NCI-H1105 treated with DMSO at 0.1 percent for 48 hours (cell line): Measurements from ENCODE around the gene CCNK.

Experiments
- DNase-seq: peaks from one replicate; lab custom pipeline; 2025; lab: John Stamatoyannopoulos, UW

CCNK gene

DNA sequence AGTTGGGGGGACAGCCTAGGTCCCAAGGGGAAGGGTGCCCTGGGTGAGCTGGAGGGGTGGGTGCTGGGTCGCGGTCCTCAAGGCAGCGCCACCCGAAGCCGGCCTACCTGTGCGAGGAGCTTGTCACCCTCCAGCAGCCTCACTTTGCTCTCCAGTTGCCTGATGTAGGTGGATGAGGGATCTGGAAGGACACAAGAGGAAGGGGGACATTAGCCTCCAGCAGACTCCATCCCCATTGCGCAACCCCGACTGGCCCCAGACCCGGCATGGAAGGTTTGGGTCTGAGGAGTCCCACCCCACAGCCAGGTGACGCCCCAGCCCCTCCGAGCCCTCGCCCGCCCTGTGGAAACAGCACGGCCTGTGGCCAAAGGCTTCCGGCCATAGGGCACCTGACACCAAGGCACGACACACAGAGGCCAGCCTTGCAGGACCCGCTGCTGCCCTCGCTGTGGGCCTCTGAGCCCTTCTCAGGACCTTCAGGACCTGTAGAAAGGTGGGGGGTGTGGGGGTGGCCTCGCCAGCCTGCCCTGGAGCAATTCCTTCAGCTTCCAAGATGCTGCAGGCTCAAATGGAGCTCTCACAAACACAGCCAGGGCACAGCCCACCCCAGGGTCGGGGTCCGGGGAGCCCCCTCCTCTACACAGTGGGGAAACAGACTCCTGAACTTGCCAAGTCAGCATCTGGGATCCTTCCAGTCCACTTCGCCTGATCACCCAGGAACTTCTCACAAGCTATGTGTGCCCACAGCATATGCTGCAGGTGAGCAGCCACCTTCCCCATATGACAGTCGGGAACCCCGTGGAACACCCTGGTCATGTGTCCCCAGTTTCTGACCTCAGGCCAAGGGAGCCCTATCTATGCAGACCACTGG, 54.9 kb downstream of the CCNK start:
- DNase-seq: no peak

DNA sequence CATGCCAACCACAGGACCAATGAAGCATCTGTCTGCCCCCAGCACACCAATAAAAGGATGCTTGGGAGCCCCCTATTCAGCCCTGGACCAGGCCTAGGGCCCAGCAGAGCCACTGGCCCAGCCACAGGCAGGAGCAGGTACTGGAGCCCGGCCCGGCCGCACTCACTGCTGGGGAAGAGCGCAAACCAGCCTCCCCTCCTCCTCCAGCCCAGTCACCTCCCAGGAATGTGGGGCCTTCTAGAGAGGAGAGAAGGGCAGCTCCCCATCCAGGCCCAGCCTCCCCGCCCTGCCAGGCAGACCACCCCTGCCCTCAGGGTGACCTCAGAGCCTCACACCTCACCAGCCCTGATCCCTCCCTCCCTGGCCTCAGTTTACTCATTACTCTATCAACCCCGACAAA, 56.2 kb downstream of the CCNK start:
- no peak for DNase-seq

- no peak for DNase-seq
Observed at GRCh38 chr14:99538275-99538674, 57.1 kb downstream of the CCNK start.

- DNase-seq: no peak
Observed at GRCh38 chr14:99538733-99539132, 57.5 kb downstream of the CCNK start.

DNA sequence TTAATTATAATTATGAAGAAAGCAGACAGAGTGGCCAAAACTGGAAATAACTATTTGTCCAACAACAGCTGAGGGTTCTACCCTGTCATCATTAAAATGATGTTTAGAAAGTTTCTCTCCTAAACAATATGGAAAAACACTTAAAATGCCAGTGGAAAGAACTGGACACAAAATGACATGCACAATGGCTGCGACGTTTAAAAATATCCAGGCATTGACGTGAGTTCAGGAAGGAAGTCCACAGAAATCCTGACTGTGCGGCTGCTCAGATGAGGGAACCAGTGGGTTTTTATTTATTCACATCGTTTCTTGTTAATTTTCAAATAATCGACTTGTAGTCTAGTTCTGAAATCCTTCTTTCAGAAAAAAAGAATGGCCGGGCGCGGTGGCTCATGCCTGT, 58.3 kb downstream of the CCNK start:
- DNase-seq: no peak

DNA sequence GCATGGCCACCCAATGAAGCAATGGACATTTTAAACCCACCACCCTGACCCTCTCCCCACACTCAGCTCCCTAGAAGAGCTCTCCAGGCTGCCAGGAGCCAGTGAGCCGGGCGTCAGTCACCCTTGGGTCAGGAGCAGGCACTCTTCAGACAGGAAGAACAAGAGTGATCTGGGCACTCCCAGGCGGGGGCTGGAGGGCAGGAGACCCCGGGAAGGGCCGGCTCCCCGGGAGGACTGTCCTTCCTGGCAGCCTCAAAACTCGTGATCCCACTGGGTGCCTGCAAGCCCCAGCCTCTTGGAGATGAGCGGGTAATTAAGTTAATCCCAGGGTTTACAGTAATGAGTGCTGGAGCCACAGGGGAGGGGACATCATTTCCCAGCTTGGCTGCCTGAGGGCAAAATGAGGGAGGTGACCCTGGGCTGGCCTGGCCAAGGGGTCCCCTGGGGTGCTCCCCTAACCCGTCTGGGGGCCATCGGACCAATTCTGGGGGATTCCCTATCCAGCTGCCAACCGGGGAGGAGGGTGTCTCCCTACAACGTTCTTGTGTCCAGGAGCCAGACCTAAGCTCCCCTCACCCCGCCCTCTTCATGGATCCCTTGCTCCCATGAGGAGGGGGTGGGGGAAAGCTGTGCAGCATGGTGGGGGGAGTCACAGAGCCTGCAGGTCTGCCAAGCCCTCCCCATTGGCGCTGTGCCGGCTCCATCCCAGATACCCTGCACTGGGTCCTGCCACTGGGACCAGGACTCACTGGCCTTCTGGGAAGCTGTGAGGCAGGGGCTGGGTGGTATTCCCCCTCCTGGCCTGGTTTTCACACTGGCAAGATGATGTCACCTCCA, 59.2 kb downstream of the CCNK start:
- DNase-seq: no peak

GRCh38 chr14:99541211-99541610, 60.0 kb downstream of the CCNK start:
- DNase-seq: no peak

DNA sequence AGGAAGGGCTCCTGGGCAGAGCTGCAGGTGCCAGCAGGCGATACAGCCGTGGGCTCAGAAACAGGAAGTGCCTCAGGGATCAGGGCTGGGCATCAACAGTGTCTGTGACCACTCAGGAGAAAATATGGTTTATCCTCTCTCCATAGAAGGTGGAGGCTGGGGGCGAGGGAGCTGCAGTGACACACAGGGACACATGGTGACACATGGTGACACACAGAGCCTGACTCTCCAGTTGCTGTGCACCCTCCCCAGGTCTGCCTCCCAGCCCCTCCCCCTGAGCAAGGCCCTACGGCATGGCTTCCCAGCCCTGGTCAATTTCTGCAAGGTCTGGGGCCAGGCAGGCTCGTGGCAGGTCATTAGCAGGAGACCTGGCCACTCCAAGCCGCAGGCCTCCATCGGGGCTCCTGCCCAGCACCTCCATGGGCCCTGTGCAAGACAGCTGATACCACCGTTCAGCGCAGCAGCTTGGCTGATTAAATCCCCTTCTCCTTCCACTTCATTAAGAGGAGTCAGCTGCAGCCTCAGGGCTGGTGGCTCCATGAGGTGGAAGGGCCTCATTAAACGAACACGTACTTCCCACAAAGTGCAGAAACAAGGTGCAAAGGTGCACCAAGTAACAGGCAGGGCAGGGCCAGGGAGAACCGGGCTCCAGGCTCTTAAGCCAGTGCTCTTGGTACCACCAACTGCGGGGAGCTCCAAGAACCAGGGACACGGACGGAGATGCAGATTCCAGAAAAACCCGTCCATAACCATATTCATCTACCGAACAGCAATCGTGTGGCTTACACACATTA, 60.7 kb downstream of the CCNK start:
- DNase-seq: no peak

GRCh38 chr14:99542566-99542965, 61.4 kb downstream of the CCNK start:
- no peak for DNase-seq

DNA sequence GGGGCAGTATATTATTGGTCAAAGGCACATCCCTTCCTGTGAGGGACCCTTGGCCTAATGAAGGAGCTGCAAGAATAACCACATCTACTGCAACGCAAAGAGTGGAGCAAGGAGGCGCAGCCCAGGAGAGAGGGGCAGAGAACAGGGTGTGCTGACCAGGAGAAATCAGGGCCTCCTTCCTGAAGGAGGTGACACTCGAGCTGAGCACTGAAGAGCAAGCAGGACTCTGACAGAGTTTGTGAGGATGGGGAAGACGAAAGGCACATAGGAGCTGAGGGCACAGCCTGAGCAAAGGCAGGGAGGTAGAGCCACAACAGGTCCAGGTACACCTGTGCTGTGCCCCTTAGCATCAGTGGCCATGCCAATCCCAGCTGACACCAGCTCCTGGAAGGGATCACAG, 62.2 kb downstream of the CCNK start:
- DNase-seq: no peak

GRCh38 chr14:99543985-99544384, 62.8 kb downstream of the CCNK start:
- DNase-seq: no peak

DNA sequence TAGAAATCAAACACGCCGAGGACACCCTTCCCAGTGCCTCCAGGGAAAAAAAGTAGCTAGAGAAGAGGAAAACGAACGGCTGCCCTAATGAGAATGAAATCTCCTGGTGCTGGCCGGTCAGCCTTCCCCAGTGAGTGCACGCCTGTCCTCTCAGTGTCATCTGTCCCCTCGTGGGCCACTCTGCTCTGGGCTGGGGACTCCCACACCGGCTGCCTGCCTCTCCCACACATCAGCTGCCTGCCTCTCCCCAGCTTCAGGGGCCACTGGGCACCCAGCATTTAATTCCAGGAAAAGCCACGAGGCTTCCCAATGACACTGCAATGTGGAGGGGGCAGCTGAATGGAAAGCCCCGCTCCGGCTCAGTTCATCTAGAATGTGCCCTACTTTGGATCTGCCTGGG, 63.8 kb downstream of the CCNK start:
- DNase-seq: no peak

GRCh38 chr14:99545586-99545985, 64.4 kb downstream of the CCNK start:
- DNase-seq: no peak

- DNase-seq: no peak
Observed at GRCh38 chr14:99546234-99546879, 65.1 kb downstream of the CCNK start.

- DNase-seq: no peak
Observed at GRCh38 chr14:99548255-99548654, 67.0 kb downstream of the CCNK start.

- no peak for DNase-seq
Observed at GRCh38 chr14:99548871-99549515, 67.8 kb downstream of the CCNK start.

DNA sequence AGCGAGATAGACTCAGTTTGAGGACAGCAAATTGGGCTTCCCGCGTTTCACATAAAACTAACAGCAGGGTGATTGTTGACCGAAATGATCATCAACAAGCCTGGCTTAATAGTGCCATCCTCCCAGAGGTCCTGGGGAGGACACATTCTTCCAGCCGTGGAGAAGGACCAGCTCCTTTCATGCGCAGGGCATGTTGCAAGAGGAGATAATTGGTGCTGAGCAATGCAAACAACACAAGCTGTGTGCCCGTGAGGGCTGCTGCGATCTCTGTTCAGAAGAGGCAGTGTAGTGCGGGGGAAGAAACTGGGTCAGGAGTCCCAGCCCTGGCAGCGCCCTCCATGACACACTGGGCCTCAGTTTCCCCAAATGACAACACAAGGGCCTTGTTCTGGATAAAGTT, 68.5 kb downstream of the CCNK start:
- no peak for DNase-seq

DNA sequence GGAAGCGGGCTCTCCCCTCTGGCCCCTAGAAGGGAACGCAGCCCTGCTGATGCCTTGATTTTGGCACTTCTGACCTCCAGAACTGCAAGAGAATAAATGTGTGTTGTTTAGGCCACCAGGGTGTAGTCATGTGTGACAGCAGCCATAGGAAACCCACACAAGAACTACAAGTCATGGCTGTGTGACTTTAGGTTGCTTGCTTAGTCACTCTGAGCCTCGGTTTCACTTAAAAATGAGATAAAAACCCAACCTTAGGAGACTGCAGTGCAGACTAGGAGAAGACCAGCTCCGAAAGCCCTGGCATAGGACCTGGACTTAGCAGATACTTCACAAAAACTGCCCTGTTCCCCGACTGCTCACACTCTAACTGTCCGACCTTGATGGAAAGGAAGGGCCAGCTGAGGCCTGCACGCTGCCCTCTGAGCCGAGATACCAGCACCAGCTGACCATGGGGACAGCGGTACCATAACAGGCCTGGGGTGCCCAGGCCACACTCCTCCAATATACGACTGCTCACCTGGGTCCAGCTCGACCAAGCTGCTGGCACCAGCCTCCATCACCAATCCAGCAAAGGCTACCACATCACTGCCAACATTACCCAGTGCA, 69.3 kb downstream of the CCNK start:
- no peak for DNase-seq

- DNase-seq: no peak
Observed at GRCh38 chr14:99551034-99551922, 70.1 kb downstream of the CCNK start.

DNA sequence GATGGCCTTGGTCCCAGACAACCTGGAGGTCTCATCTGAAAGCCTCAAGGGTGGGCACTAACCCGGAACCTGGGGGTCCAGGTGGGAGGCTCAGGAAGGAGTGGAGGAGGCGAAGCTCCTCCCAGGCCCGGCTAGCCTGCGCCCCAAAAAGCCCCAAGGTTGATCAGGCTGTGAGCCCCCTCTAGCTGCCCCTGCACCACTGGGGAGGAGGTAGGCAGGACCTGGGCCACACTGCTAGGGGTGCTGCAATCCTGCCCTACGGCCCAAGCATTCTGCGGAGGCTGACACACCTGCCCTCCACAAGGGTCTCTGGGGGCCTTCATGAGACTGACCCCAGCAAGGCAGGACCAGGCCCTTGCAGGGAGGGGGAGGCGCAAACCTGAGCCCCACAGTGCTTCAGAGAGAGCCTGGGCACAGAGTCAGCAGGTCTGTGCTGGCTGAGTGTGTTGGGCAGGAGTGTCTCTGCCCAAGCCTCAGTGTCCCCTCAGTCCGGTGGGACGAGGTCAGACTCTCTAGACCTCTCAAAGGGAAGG, 70.9 kb downstream of the CCNK start:
- DNase-seq: no peak
